GM12873 (cell line): ENCODE results near the gene ATG12.

Experiments used
- TF ChIP-seq, protein P1 (sequence below): IDR thresholded peaks from 2 replicates; pipeline ENCODE4 v1.5.1; 2012; ENCODE audit warnings: low read depth, mild to moderate bottlenecking, moderate library complexity, low read length, control low read depth; ENCODE audit not compliant: insufficient read depth; ENCODE audit errors: missing control alignments

Gene ATG12

DNA sequence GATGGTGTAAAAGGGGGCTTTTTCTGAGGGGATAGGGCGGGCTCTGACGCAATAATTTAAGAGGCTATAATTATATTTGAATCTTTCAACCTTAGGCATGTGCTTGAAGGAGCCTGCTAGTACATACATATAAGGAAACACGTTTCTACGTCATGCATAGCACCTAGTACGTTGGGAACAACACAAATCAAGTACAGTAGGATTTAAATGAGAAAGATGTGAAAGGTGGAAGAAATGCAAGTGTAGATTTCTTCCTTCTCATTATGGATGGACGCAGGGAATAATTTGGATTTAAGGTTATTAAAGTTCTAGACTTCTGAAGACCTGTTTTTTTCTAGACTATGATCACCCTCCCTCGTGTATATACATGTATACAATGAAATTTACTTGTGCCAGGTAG, 24.0 kb downstream of the ATG12 start:
- TF ChIP-seq, protein P1, sequence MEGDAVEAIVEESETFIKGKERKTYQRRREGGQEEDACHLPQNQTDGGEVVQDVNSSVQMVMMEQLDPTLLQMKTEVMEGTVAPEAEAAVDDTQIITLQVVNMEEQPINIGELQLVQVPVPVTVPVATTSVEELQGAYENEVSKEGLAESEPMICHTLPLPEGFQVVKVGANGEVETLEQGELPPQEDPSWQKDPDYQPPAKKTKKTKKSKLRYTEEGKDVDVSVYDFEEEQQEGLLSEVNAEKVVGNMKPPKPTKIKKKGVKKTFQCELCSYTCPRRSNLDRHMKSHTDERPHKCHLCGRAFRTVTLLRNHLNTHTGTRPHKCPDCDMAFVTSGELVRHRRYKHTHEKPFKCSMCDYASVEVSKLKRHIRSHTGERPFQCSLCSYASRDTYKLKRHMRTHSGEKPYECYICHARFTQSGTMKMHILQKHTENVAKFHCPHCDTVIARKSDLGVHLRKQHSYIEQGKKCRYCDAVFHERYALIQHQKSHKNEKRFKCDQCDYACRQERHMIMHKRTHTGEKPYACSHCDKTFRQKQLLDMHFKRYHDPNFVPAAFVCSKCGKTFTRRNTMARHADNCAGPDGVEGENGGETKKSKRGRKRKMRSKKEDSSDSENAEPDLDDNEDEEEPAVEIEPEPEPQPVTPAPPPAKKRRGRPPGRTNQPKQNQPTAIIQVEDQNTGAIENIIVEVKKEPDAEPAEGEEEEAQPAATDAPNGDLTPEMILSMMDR, result no peak

DNA sequence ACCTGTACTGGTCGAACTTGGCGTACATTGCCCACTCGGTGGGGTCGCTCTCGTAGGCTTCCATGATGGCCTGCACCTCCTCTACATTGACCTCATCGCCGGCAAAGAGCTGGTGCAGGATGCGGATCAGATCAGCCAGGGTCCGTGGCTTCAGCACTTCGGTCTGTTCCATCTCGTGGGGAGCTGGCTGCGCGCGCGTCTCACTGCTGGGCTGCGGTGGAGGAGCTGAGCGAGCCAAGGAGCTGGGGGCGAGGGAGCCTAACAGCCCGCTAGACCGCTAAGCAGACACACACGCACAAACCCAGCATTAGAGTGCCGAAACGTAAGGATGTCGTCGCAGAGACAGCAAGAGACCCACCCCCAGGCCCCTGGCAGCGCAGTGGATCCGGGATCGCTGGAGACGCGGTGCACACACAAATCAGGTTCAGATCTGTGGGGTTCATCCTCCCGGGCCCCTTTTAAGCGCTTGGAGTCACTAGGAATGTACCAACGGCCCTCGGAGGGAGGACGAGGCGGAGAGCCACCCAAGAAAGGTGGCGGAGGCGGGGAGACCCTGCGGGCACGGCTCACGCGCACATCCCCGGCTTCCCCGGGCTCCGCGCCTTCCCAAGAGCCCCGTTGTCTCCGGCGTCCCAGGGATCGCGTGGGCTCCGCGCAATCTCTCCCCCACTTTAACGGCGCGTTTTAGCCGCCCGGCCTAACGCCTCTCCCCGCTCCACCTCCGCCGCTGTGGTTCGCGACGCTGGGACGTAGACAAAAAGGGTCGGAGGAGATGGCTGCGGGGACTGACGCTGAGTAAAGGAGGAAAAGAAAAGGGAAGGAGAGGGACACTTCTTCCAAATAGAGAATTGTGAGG, 24.9 kb downstream of the ATG12 start, which contains the start of gene CDO1:
Gene CDO1, minus strand, starts transcription at position 434 of the 856 bp plus-strand sequence. Its CDS starts 262 bp downstream, at position 172.
- TF ChIP-seq, protein P1, result no peak

DNA sequence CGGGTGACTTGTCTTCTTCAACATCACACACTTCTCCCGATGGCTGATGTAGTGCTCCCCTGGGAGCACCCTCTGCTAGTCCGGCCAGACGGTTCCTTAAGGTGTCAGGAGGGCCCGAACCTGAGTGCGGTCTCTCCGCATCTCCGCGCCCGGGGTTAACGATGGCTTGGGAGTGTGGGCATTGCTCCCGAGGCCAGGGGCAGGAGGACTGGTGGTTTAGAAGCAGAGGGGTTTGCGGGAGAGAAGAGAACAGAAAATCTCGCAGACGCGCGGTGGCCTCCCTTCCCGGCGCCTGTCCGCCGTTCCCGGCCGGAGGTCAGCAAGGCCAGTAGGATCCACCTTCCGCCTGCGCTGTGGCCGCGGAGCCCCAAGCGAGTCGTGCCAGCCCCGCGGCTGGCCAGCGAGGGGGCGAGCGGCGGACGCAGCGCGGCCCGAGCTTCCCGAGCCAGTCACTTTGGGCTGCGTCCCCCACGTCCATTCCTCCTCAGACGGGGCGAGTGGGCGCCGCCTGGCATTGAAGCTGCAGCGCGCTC, 25.6 kb downstream of the ATG12 start:
- TF ChIP-seq, protein P1, result no peak

DNA sequence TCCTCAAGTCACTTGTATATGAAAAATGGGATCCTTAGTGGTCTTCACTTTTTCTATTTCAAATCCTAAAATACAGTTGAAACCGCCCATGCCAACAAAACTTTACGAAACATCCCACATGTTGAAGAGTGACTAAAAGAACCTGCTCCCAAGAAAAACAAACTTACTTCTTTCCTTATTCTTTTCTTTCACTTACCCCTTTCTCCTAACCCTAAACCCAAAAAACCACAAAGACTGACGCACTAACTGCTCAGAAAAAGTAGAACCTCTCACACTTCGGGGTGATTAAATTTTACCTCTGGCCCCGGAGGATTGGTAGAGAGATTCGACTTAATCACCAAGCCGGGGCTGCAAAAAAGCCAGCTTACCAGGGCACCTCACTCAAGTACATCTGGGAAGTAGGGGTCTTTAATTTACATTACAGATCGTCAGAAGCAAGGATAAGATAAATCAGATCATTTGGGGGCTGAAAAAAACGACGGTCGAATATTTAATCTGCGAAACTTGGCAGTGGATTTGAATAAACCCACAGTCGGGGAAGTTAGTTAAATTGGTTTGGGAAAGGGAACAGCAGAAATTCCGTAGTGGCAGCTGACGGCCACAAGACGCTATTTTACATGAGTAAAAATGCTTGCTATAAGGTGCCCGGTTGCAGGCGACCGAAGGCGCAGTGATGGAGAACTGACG, 26.2 kb downstream of the ATG12 start:
- TF ChIP-seq, protein P1, result no peak

DNA sequence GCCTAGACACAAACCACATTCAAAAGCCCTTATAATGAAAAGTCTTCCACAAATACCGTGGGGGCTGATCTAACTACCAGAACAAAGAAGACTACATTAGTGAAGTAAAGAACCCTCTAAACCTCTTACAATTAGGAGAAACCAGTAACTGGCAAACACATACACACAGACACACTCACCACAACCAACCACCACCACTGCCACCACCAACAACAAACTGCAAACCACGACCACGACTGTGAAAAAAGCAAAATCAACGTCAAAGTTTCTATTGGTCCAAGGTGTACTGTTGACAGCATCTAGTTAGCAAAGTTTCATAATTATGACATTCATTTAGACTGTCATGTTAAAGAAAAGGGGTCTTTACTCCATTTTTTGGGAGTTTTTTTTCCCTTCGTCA, 27.6 kb downstream of the ATG12 start:
- TF ChIP-seq, protein P1, result no peak

DNA sequence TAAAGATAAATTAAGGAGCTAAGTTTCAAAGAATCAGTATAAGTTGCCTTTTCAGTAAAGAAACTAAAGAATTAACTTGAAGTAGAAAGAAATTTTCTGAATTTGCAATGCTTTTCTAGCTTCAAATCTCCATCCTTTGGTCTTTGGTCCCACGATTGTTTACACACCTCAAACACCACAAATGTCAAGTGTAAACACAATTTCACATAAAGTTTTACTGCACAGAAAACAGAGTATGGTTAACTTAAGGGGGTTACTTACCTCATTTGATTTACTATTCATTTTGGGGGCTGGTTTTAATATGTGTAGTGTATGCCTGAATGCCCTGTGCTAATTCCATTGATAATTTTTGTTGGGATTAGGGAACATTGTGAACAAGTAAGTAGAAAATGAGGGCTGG, 29.0 kb downstream of the ATG12 start:
- TF ChIP-seq, protein P1, result no peak

DNA sequence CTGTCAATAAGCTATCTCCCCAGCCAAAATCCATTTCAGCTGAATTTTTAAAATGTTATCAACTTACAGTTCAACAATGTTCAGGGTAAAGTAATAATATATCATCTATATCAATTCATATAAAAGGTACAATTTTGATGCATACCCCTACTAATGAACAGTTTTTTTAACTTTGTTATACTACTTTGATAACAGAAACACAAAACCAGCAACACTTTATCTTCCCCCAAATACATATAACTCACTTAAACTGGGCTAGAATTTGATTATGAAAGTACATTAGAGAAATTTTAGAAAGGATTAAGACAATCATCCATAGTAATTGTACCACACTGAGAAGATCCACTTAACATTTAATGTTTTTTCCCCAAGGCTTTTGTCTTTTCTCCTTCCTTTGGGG, 30.0 kb downstream of the ATG12 start:
- TF ChIP-seq, protein P1, result no peak
